HG03457 (cell line): ENCODE data around the gene USF2.

Source experiments
- ATAC-seq: cut with Tn5 transposase; IDR thresholded peaks from one replicate; pipeline ENCODE4 v1.9.1; 2021; ENCODE audit warnings: moderate number of reproducible peaks; ENCODE audit not compliant: unreplicated experiment

Gene USF2

DNA sequence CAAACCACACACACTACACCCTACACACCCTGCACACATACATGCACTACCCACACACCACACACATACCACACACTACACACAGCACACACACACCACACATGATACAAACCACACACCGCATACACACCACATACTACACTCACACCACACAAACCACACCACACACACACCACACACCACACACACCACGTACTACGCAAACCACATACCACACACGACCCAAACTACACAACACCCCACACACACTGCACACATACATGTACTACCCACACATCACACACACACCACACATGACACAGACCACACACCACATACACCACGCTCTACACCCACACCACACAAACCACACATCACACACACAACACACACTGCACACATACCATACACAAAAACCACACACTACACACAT is 29.8 kb downstream of the USF2 start:
- no peak for ATAC-seq

DNA sequence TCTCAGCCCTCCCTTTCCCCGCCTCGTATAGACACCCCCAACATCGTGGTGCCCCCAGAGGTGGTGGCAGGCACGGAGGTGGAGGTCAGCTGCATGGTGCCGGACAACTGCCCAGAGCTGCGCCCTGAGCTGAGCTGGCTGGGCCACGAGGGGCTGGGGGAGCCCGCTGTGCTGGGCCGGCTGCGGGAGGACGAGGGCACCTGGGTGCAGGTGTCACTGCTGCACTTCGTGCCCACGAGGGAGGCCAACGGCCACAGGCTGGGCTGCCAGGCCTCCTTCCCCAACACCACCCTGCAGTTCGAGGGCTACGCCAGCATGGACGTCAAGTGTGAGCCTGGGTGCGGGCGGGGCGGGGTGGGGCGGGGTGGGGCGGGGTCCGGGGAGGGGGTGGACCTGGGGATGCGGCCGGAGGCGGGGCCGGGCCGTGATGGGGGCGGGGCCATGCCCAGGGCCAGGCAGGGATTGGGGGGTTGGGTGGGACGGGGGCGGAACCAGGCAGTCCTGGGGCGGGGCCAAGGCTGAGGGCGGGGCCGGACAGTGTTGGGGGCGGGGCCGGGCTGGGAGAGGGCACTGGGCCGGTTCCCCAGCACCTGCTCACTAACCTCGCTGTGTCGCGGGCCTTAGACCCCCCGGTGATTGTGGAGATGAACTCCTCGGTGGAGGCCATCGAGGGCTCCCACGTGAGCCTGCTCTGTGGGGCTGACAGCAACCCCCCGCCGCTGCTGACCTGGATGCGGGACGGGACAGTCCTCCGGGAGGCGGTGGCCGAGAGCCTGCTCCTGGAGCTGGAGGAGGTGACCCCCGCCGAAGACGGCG is 31.0 kb downstream of the USF2 start:
- ATAC-seq = no peak

DNA sequence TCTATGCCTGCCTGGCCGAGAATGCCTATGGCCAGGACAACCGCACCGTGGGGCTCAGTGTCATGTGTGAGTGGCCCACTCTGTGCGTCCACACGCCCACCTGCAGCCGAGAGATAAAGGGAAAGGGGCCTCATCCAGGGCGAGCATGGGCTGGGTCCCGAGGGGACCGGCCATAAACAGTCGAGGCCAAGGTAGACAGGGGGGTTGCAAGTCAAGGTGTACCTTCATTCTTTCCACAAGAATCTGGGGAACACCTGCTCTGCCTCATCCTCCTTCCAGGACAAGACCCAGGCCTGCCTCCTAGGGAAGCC is 31.5 kb downstream of the USF2 start:
- ATAC-seq = no peak

DNA sequence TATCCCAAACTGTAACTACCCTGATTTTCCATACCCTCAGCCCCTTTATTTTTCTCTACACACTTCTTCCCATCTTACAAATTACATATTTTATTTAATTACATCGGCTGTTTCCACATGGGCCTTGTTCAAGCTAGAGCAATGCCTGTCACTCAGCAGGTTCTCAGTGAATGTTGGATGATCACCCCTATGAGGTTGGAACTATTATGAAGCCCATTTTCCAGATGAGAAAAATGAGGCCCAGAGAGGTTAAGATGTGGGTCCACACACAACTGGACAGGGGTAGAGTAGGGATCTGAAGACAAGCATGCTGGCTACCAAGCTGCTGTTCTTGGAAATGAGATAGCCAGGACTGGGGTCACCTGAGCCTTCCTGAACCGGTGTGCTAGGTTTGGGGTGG is 33.2 kb downstream of the USF2 start:
- no peak for ATAC-seq

DNA sequence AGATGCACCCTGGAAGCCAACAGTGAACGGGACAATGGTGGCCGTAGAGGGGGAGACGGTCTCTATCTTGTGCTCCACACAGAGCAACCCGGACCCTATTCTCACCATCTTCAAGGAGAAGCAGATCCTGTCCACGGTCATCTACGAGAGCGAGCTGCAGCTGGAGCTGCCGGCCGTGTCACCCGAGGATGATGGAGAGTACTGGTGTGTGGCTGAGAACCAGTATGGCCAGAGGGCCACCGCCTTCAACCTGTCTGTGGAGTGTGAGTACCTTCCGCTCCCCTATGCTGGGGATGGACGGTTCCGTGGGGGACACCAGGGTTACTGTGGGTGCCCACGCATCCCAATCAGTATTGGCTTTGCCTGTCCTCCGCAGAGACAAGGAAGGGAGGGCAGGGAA is 33.7 kb downstream of the USF2 start:
- no peak for ATAC-seq

DNA sequence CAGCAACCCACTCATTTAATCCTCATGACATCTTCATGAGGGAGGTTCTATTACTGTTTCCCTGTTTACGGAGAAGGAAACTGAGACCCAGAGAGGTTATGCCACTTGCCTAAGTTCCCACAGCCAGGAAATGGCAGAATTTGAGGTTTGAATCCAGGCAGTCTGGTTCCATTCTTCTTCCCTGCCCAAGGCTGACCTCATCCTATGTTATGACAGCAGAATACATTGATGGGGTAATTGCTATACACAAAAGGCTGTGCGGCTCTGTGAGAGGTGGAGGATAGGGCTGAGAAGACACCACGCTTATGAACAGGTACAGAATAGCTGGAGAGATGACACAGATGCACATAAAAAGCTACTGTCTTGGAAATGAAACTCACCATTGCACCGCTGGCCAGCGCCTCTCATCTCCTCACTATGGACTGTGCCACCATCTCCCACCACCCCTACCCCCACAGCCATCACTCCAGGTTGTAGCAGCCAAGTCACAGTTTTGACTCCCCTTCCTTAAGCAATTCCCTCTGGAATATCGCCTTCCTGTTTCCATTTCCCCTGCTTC is 34.7 kb downstream of the USF2 start:
- no peak for ATAC-seq

DNA sequence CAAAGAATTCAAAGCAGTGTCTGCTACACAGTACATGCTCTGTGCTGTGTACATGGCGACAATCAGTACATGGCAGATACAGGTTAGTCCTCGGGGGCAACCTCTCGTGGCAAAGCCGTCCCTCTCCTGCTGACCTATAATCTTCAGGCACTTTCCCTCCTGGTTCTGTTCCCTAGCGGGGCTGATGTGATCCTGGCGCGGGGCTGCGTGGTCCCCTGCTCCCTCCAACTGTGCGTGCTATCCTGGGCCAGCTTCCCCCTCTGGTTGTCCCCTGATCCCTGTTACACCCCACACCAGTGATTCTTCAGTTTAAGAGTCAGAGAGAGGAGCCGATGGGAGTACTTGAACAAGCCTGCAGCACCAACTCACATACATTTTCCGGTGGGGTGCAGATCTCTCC is 35.3 kb downstream of the USF2 start:
- no peak for ATAC-seq

DNA sequence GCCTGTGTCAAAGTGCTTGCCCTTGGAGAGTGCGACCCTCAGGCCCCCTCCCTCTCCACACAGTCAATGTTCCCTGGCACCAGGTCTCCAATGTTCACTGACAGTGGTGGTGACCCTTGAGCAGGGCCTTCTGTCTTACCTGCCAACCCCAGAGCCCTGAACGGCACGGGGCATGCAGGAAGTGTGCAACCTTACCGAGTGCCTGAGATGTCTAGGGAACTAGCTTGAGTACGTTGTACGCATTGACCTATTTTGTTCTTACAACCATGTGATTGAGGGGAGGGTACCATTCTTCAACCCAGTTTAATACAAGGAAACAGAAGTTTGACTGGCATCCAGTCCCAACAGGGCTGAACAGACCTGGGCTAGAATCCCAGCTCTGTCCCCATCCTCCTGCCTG is 36.4 kb downstream of the USF2 start:
- ATAC-seq = no peak

DNA sequence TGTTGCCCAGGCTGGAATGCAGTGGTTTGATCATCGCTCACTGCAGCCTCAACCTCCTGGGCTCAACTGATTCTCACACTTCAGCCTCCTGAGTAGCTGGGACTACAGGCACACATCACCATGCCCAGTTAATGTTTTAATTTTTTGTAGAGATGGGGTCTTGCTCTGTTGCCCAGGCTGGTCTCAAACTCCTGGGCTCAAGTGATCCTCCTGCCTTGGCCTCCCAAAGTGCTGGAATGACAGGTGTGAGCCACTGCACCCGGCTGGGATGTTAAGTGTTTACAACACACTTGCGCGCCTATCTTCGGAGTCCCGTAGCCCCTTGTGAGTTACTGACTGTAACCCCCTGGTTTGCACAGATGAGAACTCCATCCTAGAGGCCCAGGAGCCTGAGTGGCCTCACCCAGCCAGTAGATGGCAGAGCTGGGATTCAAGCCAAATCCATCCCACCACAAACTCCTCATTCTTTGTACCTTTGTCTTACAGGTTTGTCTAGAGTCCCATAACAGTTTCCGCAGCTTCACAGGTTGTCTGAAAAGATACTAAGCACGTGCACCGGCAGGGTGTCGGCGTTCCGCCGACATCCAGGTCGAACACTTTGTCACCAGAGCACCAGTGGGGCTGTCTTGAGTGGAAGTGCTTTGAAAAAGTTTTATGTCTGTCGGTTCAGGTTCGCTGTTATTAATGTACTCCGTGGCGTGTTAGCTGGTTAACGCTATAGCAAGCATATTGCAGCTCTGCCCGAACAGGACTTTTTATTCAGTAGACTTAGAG is 37.9 kb downstream of the USF2 start:
- ATAC-seq = no peak

DNA sequence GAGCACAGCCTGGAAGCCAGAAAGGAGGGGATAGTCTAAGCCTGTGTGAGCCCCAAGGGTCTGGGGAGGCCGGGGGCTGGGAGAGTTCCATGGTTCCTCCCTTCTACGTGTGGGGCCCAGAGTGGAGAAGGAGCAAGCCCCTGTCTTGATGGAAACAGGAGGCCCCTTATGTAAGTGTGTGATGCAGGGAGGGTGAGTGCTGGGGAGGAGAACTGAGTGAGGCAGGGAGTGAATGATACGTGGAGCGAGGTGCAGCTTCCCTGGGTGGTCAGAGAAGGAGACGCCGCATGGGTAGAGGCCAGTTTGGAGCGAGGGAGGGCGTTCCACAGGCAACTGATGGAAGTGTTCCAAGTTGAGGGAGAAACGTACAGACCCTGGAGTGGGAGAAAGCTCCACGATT is 39.2 kb downstream of the USF2 start:
- ATAC-seq = no peak

DNA sequence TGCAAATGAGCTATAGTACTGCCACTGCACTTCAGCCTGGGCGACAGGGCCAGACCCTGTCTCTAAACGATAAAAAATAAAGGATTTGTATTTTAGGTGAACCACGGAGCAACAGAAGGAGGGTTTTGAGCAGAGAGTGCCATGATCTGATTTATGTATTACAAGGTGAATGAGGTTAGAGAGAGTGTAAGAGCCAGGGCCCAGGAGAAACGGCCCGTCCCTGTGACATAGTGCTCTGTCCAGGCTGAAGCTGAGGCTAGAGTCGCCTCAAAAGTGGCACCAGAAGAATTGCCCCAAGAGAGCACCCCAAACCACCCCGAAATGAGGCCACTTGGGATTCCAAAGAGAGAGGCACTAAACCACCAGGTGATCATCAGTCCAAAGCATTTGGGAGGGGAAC is 40.1 kb downstream of the USF2 start:
- ATAC-seq = no peak

DNA sequence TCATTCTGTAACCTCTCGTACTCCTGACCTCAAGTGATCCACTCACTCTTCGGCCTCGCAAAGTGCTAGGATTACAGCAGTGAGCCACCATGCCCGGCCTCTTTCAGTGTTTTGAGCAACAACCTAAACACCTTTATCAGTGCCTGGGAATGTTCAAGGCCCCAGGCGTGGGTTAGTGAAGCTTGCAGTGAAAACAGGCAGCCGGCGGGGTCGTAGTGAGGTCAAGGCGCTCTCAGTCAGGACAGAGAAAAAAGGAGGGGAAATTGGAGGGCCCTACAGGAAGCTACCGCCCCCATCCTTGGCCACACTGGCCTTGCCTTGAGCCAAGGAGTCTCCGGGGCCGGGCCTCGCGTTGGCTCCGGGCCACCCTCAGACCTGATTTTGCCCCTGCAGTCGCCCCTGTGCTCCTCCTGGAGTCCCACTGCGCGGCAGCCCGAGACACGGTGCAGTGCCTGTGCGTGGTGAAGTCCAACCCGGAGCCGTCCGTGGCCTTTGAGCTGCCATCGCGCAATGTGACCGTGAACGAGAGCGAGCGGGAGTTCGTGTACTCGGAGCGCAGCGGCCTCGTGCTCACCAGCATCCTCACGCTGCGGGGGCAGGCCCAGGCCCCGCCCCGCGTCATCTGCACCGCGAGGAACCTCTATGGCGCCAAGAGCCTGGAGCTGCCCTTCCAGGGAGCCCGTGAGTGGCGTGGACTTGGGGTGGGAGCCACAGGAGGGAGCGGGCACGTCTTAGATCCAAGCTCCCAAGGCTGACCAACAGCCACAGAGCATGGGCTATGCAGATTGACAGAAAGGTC is 40.9 kb downstream of the USF2 start:
- no peak for ATAC-seq

DNA sequence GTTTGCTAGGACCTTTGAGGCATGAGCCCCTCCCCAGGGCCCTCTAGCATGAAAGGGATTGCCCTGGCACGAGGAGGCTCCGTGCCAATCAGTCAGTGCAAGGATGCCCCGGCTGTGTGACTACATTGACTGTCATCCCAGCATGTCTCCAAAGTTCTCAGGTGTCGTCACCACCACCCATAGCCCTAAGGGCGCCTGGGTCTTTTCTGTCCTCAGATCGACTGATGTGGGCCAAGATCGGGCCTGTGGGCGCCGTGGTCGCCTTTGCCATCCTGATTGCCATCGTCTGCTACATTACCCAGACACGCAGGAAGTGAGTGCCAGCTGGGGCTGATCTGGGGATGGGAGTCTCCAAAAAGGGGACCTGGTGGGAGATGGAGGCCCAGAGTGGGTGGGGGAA is 41.6 kb downstream of the USF2 start:
- no peak for ATAC-seq

DNA sequence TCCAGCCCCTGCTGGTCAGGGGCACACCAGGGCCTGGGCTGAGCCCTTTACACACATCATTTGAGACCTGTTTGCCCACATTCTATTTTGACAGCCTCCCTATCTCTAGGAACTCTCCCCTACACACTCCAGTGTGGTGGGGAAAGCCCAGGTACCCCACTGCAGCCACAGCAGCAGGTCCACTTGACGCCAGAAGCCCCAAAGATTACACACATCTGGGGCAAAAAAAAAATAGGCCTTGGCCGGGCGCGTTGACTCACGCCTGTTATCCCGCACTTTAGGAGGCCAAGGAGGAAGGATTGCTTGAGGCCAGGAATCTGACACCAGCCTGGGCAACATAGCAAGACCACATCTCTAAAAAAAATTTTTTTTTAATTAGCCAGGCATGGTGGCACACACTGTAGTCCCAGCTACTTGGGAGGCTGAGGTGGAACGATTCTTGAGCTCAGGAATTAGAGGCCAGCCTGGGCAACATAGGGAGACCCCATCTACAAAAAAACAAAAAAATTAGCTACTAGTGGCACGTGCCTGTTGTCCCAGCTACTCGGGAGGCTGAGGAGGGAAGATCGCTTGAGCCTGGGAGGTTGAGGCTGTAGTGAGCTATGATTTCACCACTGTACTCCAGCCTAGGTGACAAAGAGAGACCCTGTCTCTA is 42.2 kb downstream of the USF2 start:
- ATAC-seq = no peak

DNA sequence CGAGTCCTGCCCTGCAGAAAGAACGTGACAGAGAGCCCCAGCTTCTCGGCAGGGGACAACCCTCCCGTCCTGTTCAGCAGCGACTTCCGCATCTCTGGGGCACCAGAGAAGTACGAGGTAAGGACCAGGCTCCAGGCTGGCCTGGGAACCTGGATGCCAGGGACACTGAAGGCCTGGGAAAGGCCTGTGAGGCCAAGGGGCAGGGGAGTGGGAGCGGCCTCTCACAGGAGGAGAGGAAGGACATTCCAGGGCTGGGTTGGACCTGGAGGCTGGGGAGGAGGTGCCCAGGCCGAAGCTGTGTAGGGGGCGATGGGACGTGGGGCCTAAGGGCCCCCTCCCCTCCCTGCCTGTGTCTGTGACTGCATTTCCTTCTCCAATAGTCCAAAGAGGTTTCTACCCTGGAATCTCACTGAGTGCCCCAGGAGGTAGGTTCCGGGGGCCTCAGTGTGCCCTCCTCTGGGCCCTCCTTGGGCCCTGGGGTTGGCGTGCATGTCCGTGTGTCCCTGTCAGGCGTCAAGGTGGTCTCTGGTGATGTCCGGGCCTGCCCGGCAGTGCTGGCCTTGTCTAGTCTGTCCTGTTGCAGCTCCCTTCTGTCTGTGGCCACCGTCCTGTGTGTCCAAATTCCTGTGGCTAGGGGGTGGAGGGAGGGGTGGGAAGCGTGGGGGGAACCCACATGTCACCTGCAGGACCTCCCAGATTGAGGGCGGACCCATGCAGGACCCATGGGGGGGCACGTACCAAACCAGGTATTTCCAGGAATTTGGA is 43.3 kb downstream of the USF2 start:
- ATAC-seq = no peak

DNA sequence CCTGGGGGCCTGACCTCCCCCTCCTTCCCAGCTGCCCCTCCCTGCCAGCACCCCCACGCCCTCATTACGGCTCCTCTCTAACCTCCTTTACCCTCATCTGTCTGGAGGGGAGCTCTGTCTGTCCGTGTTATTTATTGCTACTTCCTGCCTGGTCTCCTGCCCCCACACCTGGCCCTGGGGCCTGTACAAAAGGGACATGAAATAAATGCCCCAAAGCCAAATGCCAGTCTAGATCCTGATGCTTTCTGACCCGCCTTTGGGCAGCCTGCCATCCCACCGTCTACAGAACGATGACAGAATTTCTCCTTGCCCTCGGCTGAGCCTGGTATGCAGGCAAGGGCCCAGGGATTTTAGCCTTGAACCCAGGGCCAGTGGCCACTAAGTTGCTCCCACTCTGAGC is 44.8 kb downstream of the USF2 start:
- ATAC-seq = no peak

DNA sequence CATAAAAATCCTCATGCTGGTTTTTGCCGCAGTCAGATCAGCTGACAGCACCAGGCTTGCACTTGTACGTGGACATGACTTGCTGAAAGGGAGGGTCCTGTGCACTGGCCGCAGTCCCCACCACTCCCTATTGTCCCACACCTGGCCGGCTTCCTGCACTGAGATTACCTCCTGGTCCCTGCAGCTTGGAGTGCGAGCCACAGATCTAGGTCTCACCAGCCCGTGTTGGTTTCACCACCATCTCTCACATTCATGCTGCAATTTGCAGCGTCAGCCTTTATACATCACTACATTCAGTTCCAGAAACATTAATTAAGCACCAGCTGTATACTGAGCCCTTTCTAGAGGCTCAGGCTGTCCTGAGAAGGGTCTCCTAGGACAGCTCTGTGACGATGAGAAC is 45.3 kb downstream of the USF2 start:
- no peak for ATAC-seq

DNA sequence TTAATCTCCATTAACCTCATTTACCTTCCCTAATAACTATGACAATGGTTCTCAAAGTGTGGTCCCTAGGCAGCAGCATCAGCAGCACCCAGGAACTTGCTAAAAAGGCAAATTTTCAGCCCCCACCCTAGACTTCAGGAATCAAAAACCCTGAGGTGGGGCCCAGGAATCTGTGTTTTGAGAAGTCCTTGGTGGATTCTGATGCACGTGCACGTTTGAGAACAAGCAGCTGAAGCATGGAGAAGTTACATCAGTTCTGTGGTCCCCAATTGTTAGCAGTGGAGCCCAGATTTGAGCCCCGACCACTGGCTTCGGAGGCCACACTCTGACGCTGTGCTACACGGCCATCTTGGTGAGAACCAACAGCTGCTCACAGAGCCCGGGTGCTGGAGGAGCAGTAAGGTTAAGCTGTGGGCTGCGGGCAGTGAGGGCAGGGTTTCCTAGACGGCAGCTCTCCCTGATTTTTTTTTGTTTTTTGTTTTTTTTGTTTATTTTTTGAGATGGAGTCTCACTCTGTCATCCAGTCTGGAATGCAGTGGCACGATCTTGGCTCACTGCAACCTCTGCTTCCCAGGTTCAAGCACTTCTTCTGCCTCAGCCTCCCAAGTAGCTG is 46.2 kb downstream of the USF2 start:
- no peak for ATAC-seq

DNA sequence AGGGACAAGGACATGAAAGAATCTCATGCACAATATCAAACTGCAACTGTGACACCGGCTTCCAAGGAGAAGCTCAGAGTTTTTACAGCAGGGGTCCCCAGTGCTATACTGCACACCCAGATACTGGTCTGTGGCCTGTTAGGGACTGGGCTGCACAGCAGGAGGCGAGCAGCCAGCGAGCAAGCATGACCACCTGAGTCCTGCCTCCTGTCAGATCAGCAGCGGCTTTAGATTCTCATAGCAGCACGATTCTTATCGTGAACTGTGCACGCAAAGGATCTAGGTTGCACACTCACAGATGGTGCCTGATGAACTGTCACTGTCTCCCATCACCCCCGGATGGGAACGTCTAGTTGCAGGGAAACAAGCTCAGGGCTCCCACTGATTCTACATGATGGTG is 47.1 kb downstream of the USF2 start:
- ATAC-seq = no peak

DNA sequence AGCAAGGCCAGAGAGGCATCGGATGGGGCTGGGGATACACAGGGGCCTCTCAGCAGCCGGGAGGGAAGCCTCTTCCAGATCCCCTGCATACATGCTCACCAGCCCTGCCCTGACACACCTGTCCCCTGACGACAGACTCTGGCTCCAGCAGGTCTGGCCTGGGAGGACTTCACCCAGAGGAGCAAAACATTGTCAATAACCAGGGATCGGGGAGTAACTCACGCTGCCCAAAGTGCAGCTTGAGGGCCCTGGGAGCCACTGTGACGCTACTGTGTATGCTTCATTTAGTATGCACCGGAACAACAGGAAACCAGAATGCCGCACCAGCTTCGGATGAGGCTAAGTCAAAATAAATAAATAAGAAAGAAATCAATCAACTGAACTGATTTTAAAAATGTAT is 47.8 kb downstream of the USF2 start:
- no peak for ATAC-seq
